Spleen (tissue), 11 donors: Measurements from ENCODE around the gene NUDCD2. TPM values are rescaled to one million over a fixed set of nuclear protein-coding genes. Genes with fewer than 3 reads are reported as not detected.
"Not testable (repeated sequence)": the region's sequence is repeated elsewhere in the genome, so short reads cannot be mapped to it uniquely, and the experiment has no call there.

Source experiments
- DNase-seq: peaks from one replicate; pipeline ENCODE4 v3.0.0-alpha.2; 2020
- H3K27ac ChIP-seq, 8 donors: fragments of 200-600 bp; sonication (generic) in 7 of 8; 1 replicate in 4 of 8; 2 replicates in 4 of 8; pipeline versions ENCODE4 v1.5.0 to v1.8.0; 2016 to 2021; ENCODE audit warnings: inconsistent platforms in 4 of 8, mild to moderate bottlenecking in 4 of 8, moderate library complexity in 1 of 8
- H3K27me3 ChIP-seq, 7 donors: fragments of 200-600 bp; sonication (generic) in 6 of 7; replicated peaks in 1 of 7; 1 replicate in 4 of 7; 2 replicates in 3 of 7; pipeline versions ENCODE4 v1.5.0 to v1.8.0; 2016 to 2021; ENCODE audit warnings: inconsistent platforms in 3 of 7, mild to moderate bottlenecking in 1 of 7
- H3K36me3 ChIP-seq, 6 donors: fragments of 200-600 bp; sonication (generic) in 5 of 6; 1 replicate in 4 of 6; 2 replicates in 2 of 6; pipeline versions ENCODE4 v1.5.0 to v1.8.0; 2016 to 2021; ENCODE audit warnings: inconsistent platforms in 2 of 6
- H3K4me1 ChIP-seq, 6 donors: fragments of 200-600 bp; sonication (generic) in 5 of 6; 1 replicate in 3 of 6; 2 replicates in 3 of 6; pipeline versions ENCODE4 v1.5.0 to v1.8.0; 2016 to 2021; ENCODE audit warnings: inconsistent platforms in 3 of 6
- H3K4me3 ChIP-seq, 8 donors: fragments of 200-600 bp; sonication (generic) in 7 of 8; 1 replicate in 4 of 8; 2 replicates in 4 of 8; pipeline versions ENCODE4 v1.5.0 to v1.8.0; 2016 to 2021; ENCODE audit warnings: inconsistent platforms in 4 of 8, mild to moderate bottlenecking in 4 of 8, moderate library complexity in 2 of 8
- H3K9me3 ChIP-seq, 8 donors: fragments of 200-600 bp; sonication (generic) in 7 of 8; 1 replicate in 4 of 8; 2 replicates in 4 of 8; pipeline versions ENCODE4 v1.5.0 to v1.8.0; 2016 to 2021; ENCODE audit warnings: inconsistent platforms in 4 of 8
- CTCF ChIP-seq, 11 experiments: fragments of 200-600 bp in 7 of 11; fragments of 450-650 bp in 4 of 11; sonication (generic) in 4 of 11; IDR thresholded peaks in 8 of 11; conservative IDR thresholded peaks in 3 of 11; 1 replicate in 7 of 11; 2 replicates in 4 of 11; pipeline versions ENCODE4 v1.4.0 to v1.8.0; 2016 to 2021; ENCODE audit warnings: antibody characterized with exemption in 11 of 11, inconsistent platforms in 4 of 11, mild to moderate bottlenecking in 1 of 11
- POLR2A ChIP-seq, 3 donors: fragments of 450-650 bp; IDR thresholded peaks; one replicate each; pipeline ENCODE4 v1.5.1; 2017; ENCODE audit warnings: antibody characterized with exemption in 3 of 3, mild to moderate bottlenecking in 1 of 3
- POLR2AphosphoS5 ChIP-seq, 3 donors: sonication (generic); formaldehyde crosslinking; IDR thresholded peaks; one replicate each; pipeline ENCODE4 v1.5.1; 2017; ENCODE audit warnings: antibody characterized with exemption in 3 of 3
- WGBS, 5 donors: extraction: QIAGEN DNeasy Blood & Tissue Kit in 3 of 5; methylation state at CpG; one replicate each; pipeline versions ENCODE4 v1.1.5 to v1.1.7; 2013 to 2018; 5-methylcytosine and 5-hydroxymethylcytosine counted together
- intact Hi-C: fragments of 100-400 bp; cut with DNase I; formaldehyde crosslinking; loops from one replicate; pipeline ENCODE4 v1.15.0; 2023; ENCODE audit warnings: low total_unique reads
- polyA plus RNA-seq, 3 donors: library from polyadenylated mRNA; stranded (reverse); fragments of 200-250 nt; gene quantifications; one replicate each; pipeline ENCODE4 v1.2.1, GENCODE V29; 2013
- total RNA-seq, 7 donors: library from RNA; depleted of rRNA in 3 of 7; stranded (reverse); fragments of >200 nt in 3 of 7; fragmentation: NEBNext Ultra II Directional in 4 of 7; extraction: Animal tissue kit (Norgen Biotek cat#: 25700) in 4 of 7; gene quantifications; one replicate each; pipeline versions ENCODE4 v1.1.0 to v1.2.1, GENCODE V29; 2016 to 2021
- donor health status: healthy with polysubstance abuse.
- donor health status: DM: no; HTN: no; CAD: no; lungs with moderate emphysema.
- donor health status: DM: no; HTN: no; CAD: no.
- donor health status: Bipolar disorder and iron deficiency.
- donor health status: healthy.
- donor health status: DM: no; HTN: no; CAD: no.
- donor health status: DM: yes; HTN: yes; CAD: no.

NUDCD2 gene
- total and polyA plus RNA-seq, 10 donors: 5.8 to 25.9 (median 11.1) TPM

- no peak for DNase-seq
- H3K9me3 ChIP-seq: no peaks in the 10 kb centered on the region
- H3K36me3 ChIP-seq: peaks cover 0 to under 1% (median 0%) of the 10 kb centered on the region in 6 donors
- 52 to 76% (median 64%) methylated on average over 3 of the region's 3 CpGs for WGBS, 5 donors
- H3K4me1 ChIP-seq: peaks cover 12 to 28% (median 18%) of the 10 kb centered on the region in 6 donors
- intact Hi-C loops: no loop called here
- no peaks in the 10 kb centered on the region for H3K27me3 ChIP-seq
- TF ChIP-seq POLR2A (IDR thresholded peaks at IDR 0.05) (no peak), CTCF (IDR thresholded peaks at IDR 0.05 in 8 of 11, conservative IDR thresholded peaks at IDR 0.05 in 3 of 11) (no peak), POLR2AphosphoS5 (IDR thresholded peaks at IDR 0.05) (no peak)
- H3K27ac ChIP-seq: peak overlapping the region in 5 of 8 donors; percentile 19 to 48 (median 23)
- no peak overlapping the region for H3K4me3 ChIP-seq
Observed at GRCh38 chr5:163434401-163434866, 25.5 kb downstream of the NUDCD2 start.

- Histone ChIP-seq H3K9me3 (no peaks in the 10 kb centered on the region), H3K4me1 (peaks cover under 1 to 16% (median 6%) of the 10 kb centered on the region in 6 donors), H3K36me3 (no peaks in the 10 kb centered on the region), H3K27ac (no peak overlapping the region), H3K4me3 (no peak overlapping the region), H3K27me3 (no peaks in the 10 kb centered on the region)
- intact Hi-C loops: no loop called here
- TF ChIP-seq CTCF (IDR thresholded peaks at IDR 0.05 in 8 of 11, conservative IDR thresholded peaks at IDR 0.05 in 3 of 11): no peak
- no peak for TF ChIP-seq POLR2AphosphoS5 (IDR thresholded peaks at IDR 0.05)
- no peak for TF ChIP-seq POLR2A (IDR thresholded peaks at IDR 0.05)
- 55 to 71% (median 67%) methylated on average over 5 of the region's 5 CpGs for WGBS, 5 donors
- DNase-seq: no peak
Observed at GRCh38 chr5:163433271-163433670, 26.6 kb downstream of the NUDCD2 start.

- Histone ChIP-seq H3K36me3 (no peaks in the 10 kb centered on the region), H3K4me1 (peaks cover 0 to 10% (median 3%) of the 10 kb centered on the region in 6 donors), H3K27ac (no peak overlapping the region), H3K27me3 (no peaks in the 10 kb centered on the region), H3K4me3 (no peak overlapping the region), H3K9me3 (no peaks in the 10 kb centered on the region)
- no peak for TF ChIP-seq POLR2AphosphoS5 (IDR thresholded peaks at IDR 0.05)
- no peak for TF ChIP-seq POLR2A (IDR thresholded peaks at IDR 0.05)
- intact Hi-C loops: no loop called here
- 88 to 94% (median 93%) methylated on average over 1 of the region's 1 CpG for WGBS, 5 donors
- no peak for DNase-seq
Observed at GRCh38 chr5:163432544-163432943, 27.4 kb downstream of the NUDCD2 start.

DNA sequence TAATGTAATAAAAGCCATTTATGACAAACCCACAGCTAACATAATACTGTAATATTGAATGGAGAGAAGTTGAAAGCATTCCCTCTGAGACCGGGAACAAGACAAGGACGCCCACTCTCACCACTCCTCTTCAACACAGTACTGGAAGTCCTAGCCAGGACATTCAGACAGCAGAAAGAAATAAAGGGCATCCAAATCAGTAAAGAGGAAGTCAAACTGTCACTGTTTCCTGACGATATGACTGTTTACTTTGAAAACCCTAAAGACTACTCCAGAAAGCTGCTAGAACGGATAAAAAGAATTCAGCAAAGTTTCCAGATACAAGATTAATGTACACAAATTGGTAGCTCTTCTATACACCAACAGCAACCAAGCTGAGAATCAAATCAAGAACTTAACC, 33.8 kb downstream of the NUDCD2 start:
- WGBS, 5 donors: 5 to 17% (median 15%) methylated on average over 4 of the region's 4 CpGs

DNA sequence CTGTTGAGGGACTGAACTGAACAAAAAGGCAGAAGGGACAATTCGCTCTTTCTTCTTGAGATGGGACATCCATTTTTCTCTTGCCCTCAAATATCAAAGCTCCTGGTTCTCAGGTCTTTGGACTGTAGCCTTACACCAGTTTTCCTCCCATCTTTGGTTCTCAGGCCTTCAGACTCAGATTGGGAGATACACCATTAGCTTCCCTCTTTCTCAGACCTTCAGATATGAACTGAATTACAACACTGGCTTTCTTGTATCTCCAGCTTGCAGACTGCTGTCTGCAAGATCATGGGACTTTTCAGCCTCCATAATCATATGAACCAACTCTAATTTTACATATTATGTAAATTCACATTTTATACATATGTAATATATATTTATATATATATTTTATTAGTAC, 35.1 kb downstream of the NUDCD2 start:
- TF ChIP-seq CTCF (IDR thresholded peaks at IDR 0.05 in 8 of 11, conservative IDR thresholded peaks at IDR 0.05 in 3 of 11) (no peak), POLR2A (IDR thresholded peaks at IDR 0.05) (no peak), POLR2AphosphoS5 (IDR thresholded peaks at IDR 0.05) (no peak)

More for the DNA sequence above, 33.8 kb downstream of the NUDCD2 start:
- peak in 1 of 3 donors; percentile 42 for TF ChIP-seq POLR2AphosphoS5 (IDR thresholded peaks at IDR 0.05)
- H3K4me1 ChIP-seq, intact Hi-C loops, H3K36me3 ChIP-seq, DNase-seq, H3K4me3 ChIP-seq, H3K9me3 ChIP-seq, H3K27me3 ChIP-seq: not testable (repeated sequence)
- peak overlapping the region in 4 of 8 donors; percentile 6 to 44 (median 25) for H3K27ac ChIP-seq

DNA sequence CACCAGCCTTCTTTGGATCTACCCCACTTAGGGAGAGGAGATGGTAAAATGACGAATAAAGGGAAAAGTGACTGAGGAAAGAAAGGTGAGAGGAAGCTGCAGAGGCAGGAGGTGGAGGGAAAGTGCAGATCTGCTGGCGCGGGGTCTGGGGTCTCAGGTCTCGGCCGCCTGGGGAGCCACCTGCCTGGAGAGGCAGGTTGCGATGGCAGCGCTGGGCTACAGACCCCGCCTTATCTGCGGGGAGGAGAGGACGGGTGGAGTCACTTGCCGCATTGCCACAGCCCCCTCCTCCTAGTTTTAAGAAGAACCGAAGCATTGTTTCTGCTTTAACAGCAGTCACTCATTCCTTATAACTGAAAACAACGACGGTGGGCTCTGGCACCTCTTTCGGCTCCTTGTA, 44.2 kb downstream of the NUDCD2 start:
- H3K4me1 ChIP-seq, H3K9me3 ChIP-seq, intact Hi-C loops, DNase-seq, H3K4me3 ChIP-seq, H3K36me3 ChIP-seq, H3K27ac ChIP-seq: not testable (repeated sequence)
- peaks cover 0 to 24% (median 5%) of the 10 kb centered on the region in 7 donors for H3K27me3 ChIP-seq
- whole genome bisulfite sequencing, 5 donors: 38 to 57% (median 48%) methylated on average over 13 to 15 of the region's 15 CpGs

More for the DNA sequence above, 35.1 kb downstream of the NUDCD2 start:
- Histone ChIP-seq H3K27ac (no peak overlapping the region), H3K36me3 (no peaks in the 10 kb centered on the region), H3K9me3 (no peaks in the 10 kb centered on the region), H3K27me3 (no peaks in the 10 kb centered on the region), H3K4me1 (peaks cover 0 to 6% (median 0%) of the 10 kb centered on the region in 6 donors), H3K4me3 (no peak overlapping the region)
- 85 to 97% (median 95%) methylated on average over 1 of the region's 1 CpG for WGBS, 5 donors
- DNase-seq: no peak
- intact Hi-C loops: no loop called here
